Caco-2 (cell line): ENCODE measurements around the gene MADD. TPM values are rescaled to one million over a fixed set of nuclear protein-coding genes. Genes with fewer than 3 reads are reported as not detected.

Experiments
- BruUV-seq: library from RNA; stranded (reverse); fragments of 400-500 nt; replicated peaks from 2 replicates; lab custom pipeline; 2021; lab: Mats Ljungman, UMichigan
- CTCF ChIA-PET: fragments of 300-600 bp; sonication (Branson Sonifier 250); formaldehyde crosslinking; loops from one replicate; lab custom pipeline; 2022; ENCODE audit warnings: antibody characterized with exemption; lab: Charles Lee
- POLR2A ChIA-PET: fragments of 300-600 bp; sonication (Branson Sonifier 250); formaldehyde crosslinking; loops from one replicate; lab custom pipeline; 2022; ENCODE audit warnings: antibody characterized with exemption; lab: Charles Lee
- DNase-seq, 2 experiments: peaks; one replicate each; pipeline versions ENCODE4 v3.0.0 to v3.0.0-alpha.2; 2020 to 2022
- H3K27me3 ChIP-seq: replicated peaks from 2 replicates; pipeline ENCODE4 v1.6.0; 2011; ENCODE audit warnings: low read length; ENCODE audit not compliant: control insufficient read depth, insufficient read depth
- H3K36me3 ChIP-seq: 2 replicates; pipeline ENCODE4 v1.5.1; 2011; ENCODE audit warnings: low read length; ENCODE audit not compliant: control insufficient read depth, insufficient read depth
- H3K4me1 ChIP-seq: fragments of 250-450 bp; sonication (Bioruptor Pico); 2 replicates; pipeline ENCODE4 v1.5.1; 2020; ENCODE audit warnings: mild to moderate bottlenecking
- H3K4me3 ChIP-seq: 2 replicates; pipeline ENCODE4 v1.5.1; 2011; ENCODE audit warnings: low read depth, mild to moderate bottlenecking, control low read depth, low read length
- H3K9me3 ChIP-seq: fragments of 250-450 bp; sonication (Bioruptor Pico); 2 replicates; pipeline ENCODE4 v1.5.1; 2020; ENCODE audit warnings: mild to moderate bottlenecking, moderate library complexity
- H3K27ac Mint-ChIP-seq: one replicate; pipeline ENCODE4 v1.8.0; 2022; ENCODE audit warnings: mixed read lengths; ENCODE audit not compliant: unreplicated experiment
- H3K27me3 Mint-ChIP-seq: one replicate; pipeline ENCODE4 v1.8.0; 2022; ENCODE audit warnings: mixed read lengths; ENCODE audit not compliant: insufficient read depth, unreplicated experiment
- H3K36me3 Mint-ChIP-seq: one replicate; pipeline ENCODE4 v1.8.0; 2022; ENCODE audit warnings: mild to moderate bottlenecking, mixed read lengths; ENCODE audit not compliant: insufficient read depth, unreplicated experiment
- H3K4me1 Mint-ChIP-seq: one replicate; pipeline ENCODE4 v1.8.0; 2022; ENCODE audit warnings: low read depth, mixed read lengths; ENCODE audit not compliant: unreplicated experiment
- H3K4me3 Mint-ChIP-seq: one replicate; pipeline ENCODE4 v1.8.0; 2022; ENCODE audit warnings: mild to moderate bottlenecking, moderate library complexity, mixed read lengths; ENCODE audit not compliant: unreplicated experiment
- H3K9me3 Mint-ChIP-seq: one replicate; pipeline ENCODE4 v1.8.0; 2022; ENCODE audit warnings: mixed read lengths; ENCODE audit not compliant: unreplicated experiment
- CTCF ChIP-seq, 2 experiments: fragments of 200-600 bp in 1 of 2; IDR thresholded peaks; 1 replicate in 1 of 2; 2 replicates in 1 of 2; pipeline versions ENCODE4 v1.5.1 to v1.8.0; 2011 to 2022; ENCODE audit warnings: antibody characterized with exemption in 1 of 2, control low read depth in 1 of 2, inconsistent platforms in 1 of 2, low read depth in 1 of 2, low read length in 1 of 2, mild to moderate bottlenecking in 1 of 2, moderate library complexity in 1 of 2; ENCODE audit not compliant: insufficient read depth in 1 of 2, severe bottlenecking in 1 of 2, unreplicated experiment in 1 of 2
- intact Hi-C: fragments of 100-400 bp; cut with micrococcal nuclease; formaldehyde crosslinking; loops from one replicate; pipeline ENCODE4 v1.10.0; 2022; ENCODE audit not compliant: unreplicated experiment
- total RNA-seq: library from RNA; stranded (reverse); gene quantifications from 2 replicates; pipeline ENCODE4 v1.2.3, GENCODE V29; 2022

MADD gene
- total RNA-seq, 1 experiment from 2014 or later, result 63.8 TPM

GRCh38 chr11:47278058-47278457 is 8.1 kb downstream of the MADD start:
- no peak for TF ChIP-seq CTCF (IDR thresholded peaks at IDR 0.05; ENCODE audit: insufficient read depth in 1 of 2, low read depth in 1 of 2, low read length in 1 of 2, severe bottlenecking in 1 of 2, unreplicated experiment in 1 of 2)
- H3K9me3 Mint-ChIP-seq, result no peaks in the 10 kb centered on the region
- no peak overlapping the region for H3K4me3 Mint-ChIP-seq
- H3K9me3 ChIP-seq, result no peaks in the 10 kb centered on the region
- peaks cover 12% of the 10 kb centered on the region for H3K4me1 Mint-ChIP-seq
- intact Hi-C loops, result no loop called here
- H3K36me3 Mint-ChIP-seq, result peaks cover 55% of the 10 kb centered on the region
- no peak overlapping the region for H3K4me3 ChIP-seq
- no peak for DNase-seq
- H3K4me1 ChIP-seq, result no peaks in the 10 kb centered on the region
- ChIA-PET CTCF (no interaction called here), POLR2A (no interaction called here)
- no TSS peak for BruUV-seq
- peaks cover 14% of the 10 kb centered on the region for H3K36me3 ChIP-seq
- no peaks in the 10 kb centered on the region for H3K27me3 ChIP-seq
- H3K27ac Mint-ChIP-seq, result no peak overlapping the region
- no peaks in the 10 kb centered on the region for H3K27me3 Mint-ChIP-seq

DNA sequence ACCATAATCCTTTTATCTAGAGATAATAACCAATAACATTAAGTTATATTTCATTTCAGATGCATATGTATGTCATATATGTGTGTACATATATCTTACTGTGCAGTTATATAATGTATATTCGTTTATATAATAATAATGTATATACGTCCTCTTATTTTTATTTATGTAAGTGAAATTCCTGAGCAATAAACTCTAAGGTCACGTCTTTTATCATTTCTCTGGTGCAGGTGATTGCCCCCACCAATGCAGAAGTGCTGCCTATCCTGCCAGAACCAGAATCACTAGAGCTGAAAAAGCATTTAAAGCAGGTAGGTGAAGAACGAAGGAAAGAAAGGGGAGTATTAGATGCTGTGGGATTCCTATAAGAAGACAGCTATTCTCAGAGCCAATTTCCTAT is 8.8 kb downstream of the MADD start:
- Histone ChIP-seq H3K36me3 (peaks cover 14% of the 10 kb centered on the region), H3K4me1 (no peaks in the 10 kb centered on the region), H3K4me3 (no peak overlapping the region), H3K9me3 (no peaks in the 10 kb centered on the region), H3K27me3 (no peaks in the 10 kb centered on the region)
- peaks cover 56% of the 10 kb centered on the region for H3K36me3 Mint-ChIP-seq
- intact Hi-C loops, result no loop called here
- H3K4me3 Mint-ChIP-seq, result no peak overlapping the region
- H3K4me1 Mint-ChIP-seq, result peaks cover 12% of the 10 kb centered on the region
- H3K9me3 Mint-ChIP-seq, result no peaks in the 10 kb centered on the region
- no peak for TF ChIP-seq CTCF (IDR thresholded peaks at IDR 0.05; ENCODE audit: insufficient read depth in 1 of 2, low read depth in 1 of 2, low read length in 1 of 2, severe bottlenecking in 1 of 2, unreplicated experiment in 1 of 2)
- POLR2A ChIA-PET, result no interaction called here
- no peak for DNase-seq
- CTCF ChIA-PET, result no interaction called here
- H3K27ac Mint-ChIP-seq, result no peak overlapping the region
- no peaks in the 10 kb centered on the region for H3K27me3 Mint-ChIP-seq
- BruUV-seq, result no TSS peak

DNA sequence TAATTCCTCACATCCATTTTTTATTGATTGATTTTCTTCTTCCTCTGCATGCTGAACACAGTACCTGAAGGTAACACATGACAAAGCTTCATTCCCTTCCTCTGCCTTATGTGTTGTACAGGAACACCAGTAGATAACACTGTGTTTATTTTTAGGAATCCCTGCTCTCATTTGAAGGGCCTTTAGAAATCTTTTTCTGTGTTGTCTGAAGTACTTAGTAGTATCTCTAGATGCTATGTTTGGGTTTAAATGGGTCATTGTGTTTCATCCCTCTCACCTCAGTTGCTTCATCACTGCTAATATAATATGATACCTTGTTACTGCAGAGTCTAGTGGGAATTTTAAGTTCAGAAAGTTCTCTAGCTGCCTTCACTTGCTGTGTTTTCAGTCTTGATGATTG is 10.2 kb downstream of the MADD start:
- DNase-seq, result no peak
- intact Hi-C loops, result no loop called here
- H3K27me3 Mint-ChIP-seq, result no peaks in the 10 kb centered on the region
- no peaks in the 10 kb centered on the region for H3K9me3 ChIP-seq
- no TSS peak for BruUV-seq
- no peaks in the 10 kb centered on the region for H3K9me3 Mint-ChIP-seq
- no peaks in the 10 kb centered on the region for H3K27me3 ChIP-seq
- peaks cover 15% of the 10 kb centered on the region for H3K36me3 ChIP-seq
- no peaks in the 10 kb centered on the region for H3K4me1 ChIP-seq
- H3K36me3 Mint-ChIP-seq, result peaks cover 67% of the 10 kb centered on the region
- TF ChIP-seq CTCF (IDR thresholded peaks at IDR 0.05; ENCODE audit: insufficient read depth in 1 of 2, low read depth in 1 of 2, low read length in 1 of 2, severe bottlenecking in 1 of 2, unreplicated experiment in 1 of 2), result no peak
- CTCF ChIA-PET, result no interaction called here
- H3K4me3 ChIP-seq, result no peak overlapping the region
- POLR2A ChIA-PET, result interaction anchor here (0.5 kb wide), 1 partner anchor 17 kb away, joined by 3 read pairs; no protein-coding TSS in a partner anchor
- H3K4me1 Mint-ChIP-seq, result peaks cover 12% of the 10 kb centered on the region
- H3K27ac Mint-ChIP-seq, result no peak overlapping the region
- H3K4me3 Mint-ChIP-seq, result no peak overlapping the region
